A673 (cell line): ENCODE measurements around the gene CPNE8.

Source experiments
- EZH2 ChIP-seq: fragments of 200-600 bp; sonication (generic); IDR thresholded peaks from 2 replicates; pipeline ENCODE4 v1.6.1; 2017; ENCODE audit warnings: borderline replicate concordance, low read depth, mild to moderate bottlenecking, mixed read lengths, antibody characterized with exemption, low read length; ENCODE audit not compliant: poor library complexity, severe bottlenecking
- TF ChIP-seq, protein P1 (sequence below): fragments of 300-800, 200-600 bp; sonication (generic); conservative IDR thresholded peaks from 2 replicates; pipeline ENCODE4 v1.5.1; 2017; ENCODE audit warnings: low read depth, mild to moderate bottlenecking, antibody characterized with exemption, low read length, moderate library complexity, mixed read lengths

GRCh38 chr12:38713294-38713693 lies 192.1 kb downstream of the CPNE8 start:
- TF ChIP-seq, protein P1, sequence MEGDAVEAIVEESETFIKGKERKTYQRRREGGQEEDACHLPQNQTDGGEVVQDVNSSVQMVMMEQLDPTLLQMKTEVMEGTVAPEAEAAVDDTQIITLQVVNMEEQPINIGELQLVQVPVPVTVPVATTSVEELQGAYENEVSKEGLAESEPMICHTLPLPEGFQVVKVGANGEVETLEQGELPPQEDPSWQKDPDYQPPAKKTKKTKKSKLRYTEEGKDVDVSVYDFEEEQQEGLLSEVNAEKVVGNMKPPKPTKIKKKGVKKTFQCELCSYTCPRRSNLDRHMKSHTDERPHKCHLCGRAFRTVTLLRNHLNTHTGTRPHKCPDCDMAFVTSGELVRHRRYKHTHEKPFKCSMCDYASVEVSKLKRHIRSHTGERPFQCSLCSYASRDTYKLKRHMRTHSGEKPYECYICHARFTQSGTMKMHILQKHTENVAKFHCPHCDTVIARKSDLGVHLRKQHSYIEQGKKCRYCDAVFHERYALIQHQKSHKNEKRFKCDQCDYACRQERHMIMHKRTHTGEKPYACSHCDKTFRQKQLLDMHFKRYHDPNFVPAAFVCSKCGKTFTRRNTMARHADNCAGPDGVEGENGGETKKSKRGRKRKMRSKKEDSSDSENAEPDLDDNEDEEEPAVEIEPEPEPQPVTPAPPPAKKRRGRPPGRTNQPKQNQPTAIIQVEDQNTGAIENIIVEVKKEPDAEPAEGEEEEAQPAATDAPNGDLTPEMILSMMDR: no peak
- TF ChIP-seq EZH2: no peak
